ENCODE measurements around the gene PDHX.
"Not testable (repeated sequence)": the region's sequence is repeated elsewhere in the genome, so short reads cannot be mapped to it uniquely, and the experiment has no call there.

Gene PDHX

DNA sequence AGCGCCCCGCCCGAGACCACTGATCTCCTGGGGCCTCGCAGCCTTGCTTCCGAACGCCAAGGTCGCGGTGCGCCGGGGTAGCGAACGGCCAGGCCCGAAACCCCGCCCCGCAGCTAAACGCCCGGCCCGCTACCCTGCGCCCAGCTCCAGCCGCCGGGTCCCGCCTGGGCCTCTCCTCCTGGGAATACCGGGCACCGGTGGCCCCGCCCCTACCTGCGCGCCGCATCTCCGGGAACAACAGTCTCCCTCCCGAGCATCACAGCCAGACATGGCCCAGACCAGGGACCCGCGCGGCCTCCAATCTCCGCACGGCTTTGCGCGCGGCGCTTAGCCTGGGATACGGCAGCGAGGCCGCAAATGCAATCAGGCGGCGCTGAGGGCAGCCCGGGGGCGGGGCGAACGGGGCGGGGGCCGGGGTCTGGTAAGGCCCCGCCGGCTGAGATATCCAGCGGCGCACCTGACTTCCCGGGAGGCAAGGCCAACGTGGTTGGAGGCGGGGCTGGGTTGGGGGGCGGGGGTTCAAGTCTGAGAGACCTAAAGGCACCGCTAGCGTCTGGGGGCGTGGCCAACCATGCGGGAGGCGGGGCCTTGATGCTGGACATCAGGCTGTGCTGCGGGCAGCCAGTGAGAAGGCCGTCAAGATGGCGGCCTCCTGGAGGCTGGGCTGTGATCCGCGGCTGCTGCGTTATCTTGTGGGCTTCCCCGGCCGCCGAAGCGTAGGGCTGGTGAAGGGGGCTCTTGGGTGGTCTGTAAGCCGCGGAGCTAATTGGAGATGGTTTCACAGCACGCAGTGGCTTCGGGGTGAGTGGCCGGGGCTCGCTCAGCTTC is at the start of gene PDHX, which contains the start of gene APIP:
Gene PDHX (plus strand): TSS at position 604 of the 828 bp plus-strand sequence. CDS start 38 bp downstream, at position 642.
Gene APIP (minus strand): TSS at position 365 of the 828 bp plus-strand sequence. CDS start 95 bp downstream, at position 270.
- peak; percentile 7 for FAIRE-seq
- peak; percentile 90 for DNase-seq (ENCODE audit: low spot score)

- DNase-seq (ENCODE audit: low spot score) = no peak
- FAIRE-seq = no peak
These were observed 47.0 kb upstream of the PDHX start for GRCh38 chr11:34869425-34869824.

GRCh38 chr11:34870548-34871196 is 45.7 kb upstream of the PDHX start:
- FAIRE-seq (no peak), DNase-seq (ENCODE audit: low spot score) (no peak)

- no peak for FAIRE-seq
- no peak for DNase-seq (ENCODE audit: low spot score)
These were observed 42.2 kb upstream of the PDHX start for GRCh38 chr11:34874202-34874601.

DNA sequence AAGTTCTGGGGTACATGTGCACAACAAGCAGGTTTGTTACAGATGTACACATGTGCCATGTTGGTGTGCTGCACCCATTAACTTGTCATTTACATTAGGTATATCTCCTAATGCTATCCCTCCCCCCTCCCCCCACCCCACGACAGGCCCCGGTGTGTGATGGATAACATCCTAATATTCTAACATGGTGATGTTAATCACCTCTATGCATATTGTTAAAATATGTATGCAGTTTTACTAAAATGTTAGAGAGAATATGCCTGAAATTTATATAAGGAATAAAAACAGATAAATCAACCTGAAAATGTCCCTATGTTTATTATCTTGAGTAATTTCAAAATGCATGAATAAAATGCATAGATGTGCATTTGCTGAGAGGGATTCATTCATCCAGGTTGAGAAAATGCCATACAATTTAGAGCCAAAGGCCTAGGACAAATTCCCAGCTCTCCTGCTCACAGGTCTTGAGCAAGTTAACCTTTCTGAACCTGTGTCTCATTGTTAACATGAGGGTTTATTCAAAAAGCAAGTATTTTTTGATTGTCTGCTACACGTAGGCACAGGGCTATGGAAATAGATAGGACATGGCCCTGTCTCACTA is 38.9 kb upstream of the PDHX start:
- FAIRE-seq (no peak), DNase-seq (ENCODE audit: low spot score) (no peak)

GRCh38 chr11:34881900-34882299 is 34.5 kb upstream of the PDHX start:
- no peak for FAIRE-seq
- no peak for DNase-seq (ENCODE audit: low spot score)

DNA sequence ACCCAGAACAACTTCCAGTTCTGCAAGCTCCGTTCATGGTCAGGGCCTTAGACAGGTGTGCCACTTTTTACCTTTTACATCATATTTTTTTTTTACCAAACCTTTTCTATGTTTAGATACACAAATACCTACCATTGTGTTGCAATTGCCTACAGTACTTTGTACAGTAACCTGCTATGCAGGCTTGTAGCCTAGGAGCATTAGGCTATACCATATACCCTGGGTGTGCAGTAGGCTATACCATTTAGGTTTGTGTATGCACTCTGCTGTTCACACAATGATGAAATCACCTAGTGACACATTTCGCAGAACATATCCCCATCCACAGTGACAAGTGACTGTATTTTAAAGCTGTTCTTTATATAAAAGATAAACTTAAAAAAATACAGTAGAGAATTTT is 29.8 kb upstream of the PDHX start:
- DNase-seq (ENCODE audit: low spot score) (no peak), FAIRE-seq (no peak)

DNA sequence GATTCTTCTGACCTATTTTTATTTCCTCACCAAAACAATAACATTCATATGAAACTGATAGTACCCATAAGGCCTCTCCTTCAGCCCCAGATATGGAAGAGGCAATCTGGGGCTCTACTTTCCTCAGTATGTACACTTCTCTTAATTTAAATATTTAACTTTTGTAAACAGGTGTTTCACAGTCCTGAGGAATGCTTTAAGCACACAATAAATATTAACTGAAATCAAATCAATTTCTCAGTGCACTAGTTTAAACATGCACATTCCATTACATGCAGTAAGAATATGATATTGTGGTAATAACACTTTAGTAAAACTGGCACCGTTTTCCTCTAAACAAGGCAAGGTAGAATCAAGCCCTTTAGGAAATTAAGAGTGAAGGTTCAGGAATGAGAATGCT is 29.2 kb upstream of the PDHX start:
- DNase-seq (ENCODE audit: low spot score) (no peak), FAIRE-seq (no peak)

DNA sequence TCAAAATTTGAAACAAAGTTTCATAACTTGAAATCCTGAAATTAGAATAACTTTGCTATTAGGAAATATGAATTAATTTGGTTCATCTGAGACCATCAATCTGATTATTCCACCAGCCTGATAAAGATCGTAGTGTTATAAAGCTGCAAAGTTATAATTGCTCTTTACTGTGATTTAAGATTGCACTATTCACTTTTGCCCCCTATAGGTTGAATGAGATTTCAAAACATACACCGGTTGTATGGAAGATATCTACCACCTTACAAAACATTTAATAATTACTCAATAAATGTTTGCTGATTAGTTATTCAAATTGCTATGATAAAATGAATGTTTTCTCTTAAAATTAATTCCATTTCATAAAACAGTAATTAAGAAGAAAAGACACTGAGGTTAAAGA is 26.3 kb upstream of the PDHX start:
- no peak for DNase-seq (ENCODE audit: low spot score)
- FAIRE-seq = peak; percentile 39

DNA sequence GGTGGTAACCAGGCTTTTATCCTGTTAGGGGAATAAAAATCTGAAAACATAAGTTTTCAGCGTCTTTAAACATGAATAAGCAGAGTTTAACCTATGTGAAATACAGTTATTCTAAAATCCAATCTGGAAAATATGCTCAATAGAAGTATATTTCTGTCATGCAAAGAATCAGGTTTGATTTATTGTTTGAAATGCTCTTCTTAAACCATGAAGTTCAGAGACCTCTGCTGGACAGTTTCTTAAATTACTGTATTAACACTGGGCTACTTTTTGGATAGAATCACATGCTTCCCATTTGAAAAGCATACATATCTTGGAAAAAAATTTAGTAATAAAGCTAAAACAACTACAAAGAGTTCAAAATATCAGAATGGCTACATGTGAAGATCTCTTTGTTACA is 25.6 kb upstream of the PDHX start:
- FAIRE-seq = peak; percentile 72
- peak; percentile 34 for DNase-seq (ENCODE audit: low spot score)

- FAIRE-seq (no peak), DNase-seq (ENCODE audit: low spot score) (no peak)
These were observed 24.8 kb upstream of the PDHX start for GRCh38 chr11:34891611-34892010.

DNA sequence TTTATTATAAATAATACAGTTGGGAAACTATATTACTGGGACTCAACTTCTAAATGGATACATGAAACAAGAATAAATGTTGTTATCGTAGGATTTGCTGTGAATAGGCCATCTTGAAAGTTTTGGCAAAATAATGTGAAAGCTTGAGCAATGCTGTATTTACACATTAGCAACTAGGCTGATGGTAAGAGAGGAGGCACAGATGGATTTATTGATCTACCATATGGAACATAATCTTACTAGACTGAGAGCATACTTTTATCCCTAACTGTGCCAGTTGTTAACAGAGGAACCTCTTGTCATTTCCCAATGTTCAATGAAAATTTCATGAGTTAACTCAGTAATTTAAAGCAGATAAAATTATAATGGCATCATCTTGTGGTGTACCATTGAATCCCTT is 23.0 kb upstream of the PDHX start:
- DNase-seq (ENCODE audit: low spot score) (no peak), FAIRE-seq (no peak)

- FAIRE-seq; DNase-seq (ENCODE audit: low spot score): not testable (repeated sequence)
These were observed 20.2 kb upstream of the PDHX start for GRCh38 chr11:34896191-34896590.

DNA sequence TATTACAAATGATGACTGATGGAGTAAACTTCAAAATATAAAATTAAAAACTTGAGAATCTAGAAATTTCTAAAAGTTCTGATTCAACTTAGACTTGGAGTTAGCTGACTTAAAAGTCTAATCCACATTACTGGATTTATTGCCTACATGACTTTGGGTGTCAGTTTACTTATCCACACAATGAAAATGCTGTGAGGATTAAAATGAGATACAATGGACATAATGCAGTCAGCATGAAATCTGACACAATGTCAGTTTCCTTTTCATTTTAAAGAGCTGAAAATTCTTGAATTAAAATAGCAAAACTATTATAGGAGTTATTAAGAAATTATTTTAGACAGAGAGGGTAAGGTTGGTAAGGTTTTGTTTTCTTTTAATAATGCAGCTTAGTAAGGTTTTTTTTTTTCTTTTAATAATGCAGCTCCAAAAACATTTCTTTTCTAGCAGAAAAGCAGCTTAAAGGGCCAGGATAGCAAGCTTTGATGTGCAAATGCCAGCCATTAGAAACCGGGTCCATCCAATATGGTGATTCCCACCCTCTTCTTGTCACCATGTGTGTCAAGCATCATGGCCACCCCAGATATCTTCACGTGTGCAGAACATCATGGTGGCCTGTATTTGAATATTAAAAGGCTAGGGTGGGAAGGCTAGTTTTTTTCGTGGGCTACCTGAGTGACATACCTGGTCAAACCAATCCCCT is 19.1 kb upstream of the PDHX start:
- DNase-seq (ENCODE audit: low spot score) (no peak), FAIRE-seq (no peak)

GRCh38 chr11:34898474-34898873 is 17.9 kb upstream of the PDHX start:
- no peak for FAIRE-seq
- no peak for DNase-seq (ENCODE audit: low spot score)

GRCh38 chr11:34899633-34900016 is 16.8 kb upstream of the PDHX start:
- no peak for DNase-seq (ENCODE audit: low spot score)
- FAIRE-seq = no peak

DNA sequence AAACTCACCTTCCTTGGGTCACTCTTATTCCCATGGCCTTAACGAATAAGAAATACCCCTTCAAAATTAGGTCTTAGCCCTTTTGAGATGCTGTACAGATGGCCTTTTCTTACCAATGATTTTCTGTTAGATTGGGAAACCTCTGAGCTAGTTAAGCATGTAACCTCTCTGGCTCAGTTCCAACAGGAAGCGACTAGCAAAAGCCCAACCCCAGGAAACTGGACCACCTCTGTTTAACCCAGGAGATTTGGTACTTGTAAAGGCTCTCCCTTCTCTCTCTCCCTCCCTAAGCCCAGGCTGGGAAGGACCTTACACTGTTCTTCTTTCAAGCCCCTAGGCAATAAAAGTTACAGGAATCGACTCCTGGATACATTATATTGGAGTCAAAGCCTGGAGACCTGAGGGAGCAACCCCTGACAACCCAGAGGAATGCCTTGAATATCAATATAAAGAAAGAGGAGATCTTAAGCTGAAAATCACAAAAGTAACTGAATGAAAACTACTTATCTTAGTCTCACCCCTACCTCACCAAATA is 11.9 kb upstream of the PDHX start:
- FAIRE-seq (no peak), DNase-seq (ENCODE audit: low spot score) (no peak)

DNA sequence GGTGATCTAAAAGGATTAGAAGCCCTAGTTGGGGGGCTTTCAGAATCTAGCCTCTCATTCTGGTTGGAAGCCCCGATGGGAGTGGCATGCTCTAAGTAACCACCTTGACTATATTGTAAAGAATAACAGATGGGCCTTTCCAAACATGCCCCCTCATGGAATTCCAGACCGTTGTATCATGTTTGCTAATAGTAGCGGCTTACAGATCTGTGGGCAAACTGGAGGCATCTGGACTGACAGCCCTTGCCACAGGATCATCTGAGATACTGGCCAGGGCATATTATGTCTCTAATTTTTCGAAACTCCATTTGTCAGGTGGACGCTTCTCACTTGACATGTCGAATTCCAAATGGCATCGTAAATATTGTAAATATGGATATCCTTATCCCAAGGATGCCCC is 10.8 kb upstream of the PDHX start:
- FAIRE-seq = no peak

GRCh38 chr11:34907934-34908593 is 8.4 kb upstream of the PDHX start:
- DNase-seq (ENCODE audit: low spot score) = no peak
- FAIRE-seq = no peak

More for the DNA sequence above, 10.8 kb upstream of the PDHX start:
- DNase-seq (ENCODE audit: low spot score) = no peak

DNA sequence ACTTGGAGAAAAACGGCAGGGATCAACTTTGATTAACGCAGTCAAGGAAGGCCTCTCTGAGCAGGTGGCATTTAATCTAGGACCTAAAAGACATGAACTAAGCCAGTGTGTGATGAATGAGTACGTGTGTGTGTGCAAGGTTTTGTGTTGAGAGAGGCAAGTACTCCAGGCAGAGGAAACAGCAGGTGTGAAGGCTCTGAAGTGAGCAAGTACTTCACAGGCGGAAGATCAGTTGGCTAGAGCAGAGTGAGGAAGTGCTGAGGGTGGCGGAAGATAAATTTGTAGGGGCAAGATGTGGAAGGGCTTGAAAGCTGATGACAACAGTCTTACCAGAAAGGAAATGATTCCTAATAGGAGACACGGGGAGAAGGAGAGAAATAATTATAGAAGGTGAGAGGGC is 7.0 kb upstream of the PDHX start:
- FAIRE-seq (no peak), DNase-seq (ENCODE audit: low spot score) (no peak)

GRCh38 chr11:34909955-34910354 is 6.5 kb upstream of the PDHX start:
- FAIRE-seq = no peak

More at GRCh38 chr11:34909955-34910354, 6.5 kb upstream of the PDHX start:
- no peak for DNase-seq (ENCODE audit: low spot score)
